ES-I3 (cell line): ENCODE measurements around the gene ATOH1.

Experiments used
- H3K36me3 ChIP-seq: 2 replicates; pipeline ENCODE4 v1.6.1; 2013; ENCODE audit warnings: mild to moderate bottlenecking, low read length, control low read depth, moderate library complexity; ENCODE audit not compliant: insufficient read depth
- H3K4me1 ChIP-seq: 2 replicates; pipeline ENCODE4 v1.6.1; 2013; ENCODE audit warnings: mild to moderate bottlenecking, control low read depth, low read length; ENCODE audit not compliant: insufficient read depth
- H3K9ac ChIP-seq: 2 replicates; pipeline ENCODE4 v1.6.1; 2013; ENCODE audit warnings: low read depth, mild to moderate bottlenecking, low read length, moderate library complexity
- H3K9me3 ChIP-seq: 2 replicates; pipeline ENCODE4 v1.6.1; 2013; ENCODE audit warnings: mild to moderate bottlenecking, low read length, moderate library complexity; ENCODE audit not compliant: control insufficient read depth, insufficient read depth

ATOH1 gene, protein sequence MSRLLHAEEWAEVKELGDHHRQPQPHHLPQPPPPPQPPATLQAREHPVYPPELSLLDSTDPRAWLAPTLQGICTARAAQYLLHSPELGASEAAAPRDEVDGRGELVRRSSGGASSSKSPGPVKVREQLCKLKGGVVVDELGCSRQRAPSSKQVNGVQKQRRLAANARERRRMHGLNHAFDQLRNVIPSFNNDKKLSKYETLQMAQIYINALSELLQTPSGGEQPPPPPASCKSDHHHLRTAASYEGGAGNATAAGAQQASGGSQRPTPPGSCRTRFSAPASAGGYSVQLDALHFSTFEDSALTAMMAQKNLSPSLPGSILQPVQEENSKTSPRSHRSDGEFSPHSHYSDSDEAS

DNA sequence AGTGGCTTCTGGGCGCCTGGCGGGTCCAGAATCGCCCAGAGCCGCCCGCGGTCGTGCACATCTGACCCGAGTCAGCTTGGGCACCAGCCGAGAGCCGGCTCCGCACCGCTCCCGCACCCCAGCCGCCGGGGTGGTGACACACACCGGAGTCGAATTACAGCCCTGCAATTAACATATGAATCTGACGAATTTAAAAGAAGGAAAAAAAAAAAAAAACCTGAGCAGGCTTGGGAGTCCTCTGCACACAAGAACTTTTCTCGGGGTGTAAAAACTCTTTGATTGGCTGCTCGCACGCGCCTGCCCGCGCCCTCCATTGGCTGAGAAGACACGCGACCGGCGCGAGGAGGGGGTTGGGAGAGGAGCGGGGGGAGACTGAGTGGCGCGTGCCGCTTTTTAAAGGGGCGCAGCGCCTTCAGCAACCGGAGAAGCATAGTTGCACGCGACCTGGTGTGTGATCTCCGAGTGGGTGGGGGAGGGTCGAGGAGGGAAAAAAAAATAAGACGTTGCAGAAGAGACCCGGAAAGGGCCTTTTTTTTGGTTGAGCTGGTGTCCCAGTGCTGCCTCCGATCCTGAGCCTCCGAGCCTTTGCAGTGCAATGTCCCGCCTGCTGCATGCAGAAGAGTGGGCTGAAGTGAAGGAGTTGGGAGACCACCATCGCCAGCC, at the start of gene ATOH1:
ATOH1 (plus strand) TSS at position 422 of the 663 bp plus-strand sequence; CDS start at position 596, 174 bp downstream.
- Histone ChIP-seq H3K36me3 (no peaks in the 10 kb centered on the region), H3K9ac (peak within 1 kb of the TSS; percentile 49), H3K9me3 (no peaks in the 10 kb centered on the region), H3K4me1 (peaks cover 6% of the 10 kb centered on the region)

DNA sequence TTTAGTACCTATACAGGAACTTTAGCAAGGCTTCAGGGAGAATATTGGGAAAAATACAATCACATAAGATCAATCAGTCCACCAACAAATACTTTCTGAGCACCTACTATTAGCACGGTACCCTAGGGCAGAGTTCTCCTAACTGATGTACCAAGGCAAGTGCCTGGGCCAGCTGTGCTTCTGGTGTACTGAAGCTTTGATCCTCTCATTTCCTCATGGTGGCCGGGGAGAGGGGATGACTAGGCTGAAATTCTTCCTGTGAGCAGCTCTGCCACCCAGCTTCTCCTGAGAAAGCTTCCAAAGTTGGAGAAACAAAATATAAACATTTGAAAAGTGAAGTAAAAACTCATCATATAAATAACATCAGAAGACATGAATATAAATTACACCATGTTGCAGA, 49.3 kb upstream of the ATOH1 start:
- Histone ChIP-seq H3K36me3 (no peaks in the 10 kb centered on the region), H3K4me1 (peaks cover 12% of the 10 kb centered on the region), H3K9me3 (no peaks in the 10 kb centered on the region), H3K9ac (no peak overlapping the region)

- no peak overlapping the region for H3K9ac ChIP-seq
- H3K4me1 ChIP-seq, result peaks cover 12% of the 10 kb centered on the region
- H3K9me3 ChIP-seq, result no peaks in the 10 kb centered on the region
- no peaks in the 10 kb centered on the region for H3K36me3 ChIP-seq
Observed at GRCh38 chr4:93780080-93780479, 48.5 kb upstream of the ATOH1 start.

DNA sequence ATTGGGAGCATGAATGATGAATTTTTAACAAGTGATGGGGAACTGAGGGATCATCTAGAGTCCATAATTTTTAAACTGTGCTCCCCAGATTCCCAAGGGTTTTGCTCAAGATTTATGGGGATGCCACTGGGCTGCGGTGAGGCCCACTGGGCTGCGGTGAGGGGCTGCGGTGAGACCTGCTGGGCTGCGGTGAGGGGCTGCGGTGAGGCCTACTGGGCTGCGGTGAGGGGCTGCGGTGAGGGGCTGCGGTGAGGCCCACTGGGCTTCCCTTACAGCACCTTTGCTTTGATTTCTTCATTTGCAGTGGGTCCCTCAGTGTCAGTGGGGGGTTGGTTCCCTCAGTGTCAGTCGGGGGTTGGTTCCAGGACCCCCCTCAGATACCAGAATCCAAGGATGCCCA, 47.4 kb upstream of the ATOH1 start:
- Histone ChIP-seq H3K36me3 (no peaks in the 10 kb centered on the region), H3K4me1 (peaks cover 19% of the 10 kb centered on the region), H3K9me3 (no peaks in the 10 kb centered on the region), H3K9ac (no peak overlapping the region)

DNA sequence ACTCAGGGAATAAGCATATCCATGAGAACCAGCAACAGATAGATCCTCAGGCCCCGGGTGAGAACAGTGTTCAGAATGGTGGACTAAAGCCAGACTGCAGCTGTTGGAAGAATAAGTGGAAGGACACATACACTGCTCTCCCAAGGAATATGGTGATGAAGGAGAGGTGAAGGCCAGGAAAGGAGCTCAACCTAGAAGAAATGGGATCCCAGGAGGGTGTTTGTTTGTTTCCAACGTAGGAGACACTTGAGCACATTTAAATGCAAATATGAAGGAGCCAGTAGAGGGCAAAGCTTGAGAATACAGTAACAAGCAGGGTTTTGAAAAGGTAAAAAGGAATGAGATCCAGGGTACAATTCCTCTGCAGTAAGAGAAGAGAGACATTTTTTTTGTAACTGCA, 42.4 kb upstream of the ATOH1 start:
- no peaks in the 10 kb centered on the region for H3K36me3 ChIP-seq
- H3K9me3 ChIP-seq, result no peaks in the 10 kb centered on the region
- peaks cover 10% of the 10 kb centered on the region for H3K4me1 ChIP-seq
- no peak overlapping the region for H3K9ac ChIP-seq

DNA sequence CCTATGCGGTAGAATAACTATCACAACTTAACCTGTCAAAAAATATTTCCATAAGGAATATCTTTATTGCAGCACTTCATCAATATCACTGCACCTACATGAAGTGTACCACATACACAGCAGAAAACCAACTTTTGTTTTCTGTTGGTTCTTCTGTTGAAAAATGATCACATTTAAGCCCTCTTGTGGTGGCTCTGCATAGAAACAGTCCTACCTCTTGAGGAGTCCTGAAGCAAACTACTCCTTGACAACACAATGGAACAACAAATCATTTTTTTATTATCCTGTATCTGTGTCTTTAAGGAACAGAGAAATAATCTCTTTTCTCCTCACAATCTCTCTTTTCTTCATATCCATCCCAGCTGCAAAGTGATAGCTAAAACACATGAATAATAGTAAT, 39.8 kb upstream of the ATOH1 start:
- H3K9me3 ChIP-seq, result no peaks in the 10 kb centered on the region
- no peaks in the 10 kb centered on the region for H3K36me3 ChIP-seq
- no peak overlapping the region for H3K9ac ChIP-seq
- peaks cover 10% of the 10 kb centered on the region for H3K4me1 ChIP-seq

DNA sequence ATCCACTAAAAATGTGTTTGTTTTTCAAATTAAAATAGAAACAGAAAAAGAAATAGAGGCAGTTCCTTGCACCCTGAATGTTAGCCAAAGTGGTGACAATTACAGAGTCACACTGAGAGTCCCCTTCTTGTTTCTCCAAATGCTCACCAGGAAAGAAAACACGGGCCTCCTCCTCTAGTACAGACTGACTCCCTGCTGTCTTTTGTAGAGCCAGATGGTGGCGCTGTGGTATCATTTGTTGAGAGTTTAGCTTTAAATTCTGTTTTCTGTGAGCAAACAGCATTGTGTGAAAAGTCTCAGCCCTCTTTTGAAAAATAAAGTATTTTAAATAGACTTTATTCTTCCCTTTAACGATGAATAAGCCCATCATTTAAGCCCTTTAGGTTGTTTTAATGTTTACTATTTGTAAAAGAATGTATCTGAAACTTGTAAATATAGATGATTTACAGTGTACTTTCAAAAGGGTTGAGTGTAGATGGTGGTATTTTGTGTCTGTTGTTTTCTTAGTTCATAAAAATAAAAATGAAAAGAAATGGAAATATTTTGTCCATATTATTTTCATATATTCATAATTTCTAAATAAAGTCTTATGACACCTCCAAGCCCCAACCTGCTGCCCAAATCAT, 36.9 kb upstream of the ATOH1 start:
- Histone ChIP-seq H3K9ac (no peak overlapping the region), H3K36me3 (no peaks in the 10 kb centered on the region), H3K4me1 (peaks cover 3% of the 10 kb centered on the region; the same call in 1 of the 2 replicates), H3K9me3 (no peaks in the 10 kb centered on the region)

- Histone ChIP-seq H3K4me1 (no peaks in the 10 kb centered on the region), H3K36me3 (no peaks in the 10 kb centered on the region), H3K9ac (no peak overlapping the region), H3K9me3 (no peaks in the 10 kb centered on the region)
Observed at GRCh38 chr4:93802045-93802444, 26.5 kb upstream of the ATOH1 start.

GRCh38 chr4:93809773-93810172, 18.8 kb upstream of the ATOH1 start:
- peaks cover 11% of the 10 kb centered on the region for H3K4me1 ChIP-seq
- no peaks in the 10 kb centered on the region for H3K9me3 ChIP-seq
- H3K36me3 ChIP-seq, result no peaks in the 10 kb centered on the region
- H3K9ac ChIP-seq, result no peak overlapping the region

DNA sequence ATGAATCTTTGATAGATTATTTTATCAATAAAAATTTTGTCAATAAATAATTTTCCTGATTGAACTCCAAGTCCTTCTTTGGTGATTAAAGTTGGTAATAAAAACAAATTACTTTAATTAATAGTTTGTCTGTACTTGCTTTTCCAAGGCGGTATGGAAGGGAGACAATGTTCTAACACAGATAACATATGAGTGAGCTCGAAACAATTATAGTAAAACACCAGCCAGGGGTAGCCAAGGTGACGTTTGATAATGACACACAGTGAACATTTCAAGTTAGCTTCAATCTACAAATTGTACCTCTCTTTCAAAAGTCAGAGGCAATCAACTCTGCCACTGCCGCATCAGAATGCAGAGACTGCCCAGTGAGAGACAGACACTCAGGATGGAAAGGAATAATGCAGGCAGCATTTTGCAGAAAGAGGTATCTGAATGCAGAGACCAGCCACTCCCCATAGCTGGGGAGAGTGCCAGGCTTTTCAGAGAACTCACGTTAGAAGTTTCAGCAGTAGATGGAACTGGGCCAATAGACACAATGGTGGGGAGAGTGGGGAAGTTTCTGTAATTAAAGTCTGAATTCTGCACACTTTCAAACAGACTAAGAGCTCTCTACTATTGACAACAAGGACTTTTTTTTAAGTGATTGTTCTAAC, 18.1 kb upstream of the ATOH1 start:
- Histone ChIP-seq H3K36me3 (no peaks in the 10 kb centered on the region), H3K4me1 (peaks cover 18% of the 10 kb centered on the region), H3K9ac (no peak overlapping the region), H3K9me3 (no peaks in the 10 kb centered on the region)

GRCh38 chr4:93813092-93813491, 15.5 kb upstream of the ATOH1 start:
- Histone ChIP-seq H3K9me3 (no peaks in the 10 kb centered on the region), H3K36me3 (no peaks in the 10 kb centered on the region), H3K4me1 (peaks cover 21% of the 10 kb centered on the region), H3K9ac (no peak overlapping the region)

DNA sequence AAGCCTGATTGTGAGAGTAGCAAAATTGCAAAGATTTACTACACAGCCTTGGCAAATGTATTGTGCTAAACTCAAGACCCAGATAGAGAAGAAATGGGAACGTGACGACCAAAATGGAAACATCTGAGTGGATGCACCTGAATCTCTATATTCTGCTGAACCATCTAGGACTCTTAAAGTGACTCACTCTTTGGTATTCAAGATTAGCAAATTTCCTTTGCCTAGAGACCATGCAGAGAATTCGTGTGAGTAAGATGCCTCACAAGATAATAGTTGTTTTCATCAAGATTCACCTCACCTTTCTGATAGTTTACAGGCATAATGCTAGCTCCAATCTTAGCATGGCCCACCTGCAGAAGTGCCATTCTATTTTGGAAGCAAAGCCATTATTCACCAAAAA, 14.4 kb upstream of the ATOH1 start:
- Histone ChIP-seq H3K4me1 (peaks cover 21% of the 10 kb centered on the region), H3K9ac (no peak overlapping the region; the same call in 1 of the 2 replicates), H3K36me3 (no peaks in the 10 kb centered on the region), H3K9me3 (no peaks in the 10 kb centered on the region)

- peaks cover 21% of the 10 kb centered on the region for H3K4me1 ChIP-seq
- H3K9ac ChIP-seq, result no peak overlapping the region; the same call in 1 of the 2 replicates
- no peaks in the 10 kb centered on the region for H3K36me3 ChIP-seq
- H3K9me3 ChIP-seq, result no peaks in the 10 kb centered on the region
Observed at GRCh38 chr4:93814722-93815121, 13.8 kb upstream of the ATOH1 start.

DNA sequence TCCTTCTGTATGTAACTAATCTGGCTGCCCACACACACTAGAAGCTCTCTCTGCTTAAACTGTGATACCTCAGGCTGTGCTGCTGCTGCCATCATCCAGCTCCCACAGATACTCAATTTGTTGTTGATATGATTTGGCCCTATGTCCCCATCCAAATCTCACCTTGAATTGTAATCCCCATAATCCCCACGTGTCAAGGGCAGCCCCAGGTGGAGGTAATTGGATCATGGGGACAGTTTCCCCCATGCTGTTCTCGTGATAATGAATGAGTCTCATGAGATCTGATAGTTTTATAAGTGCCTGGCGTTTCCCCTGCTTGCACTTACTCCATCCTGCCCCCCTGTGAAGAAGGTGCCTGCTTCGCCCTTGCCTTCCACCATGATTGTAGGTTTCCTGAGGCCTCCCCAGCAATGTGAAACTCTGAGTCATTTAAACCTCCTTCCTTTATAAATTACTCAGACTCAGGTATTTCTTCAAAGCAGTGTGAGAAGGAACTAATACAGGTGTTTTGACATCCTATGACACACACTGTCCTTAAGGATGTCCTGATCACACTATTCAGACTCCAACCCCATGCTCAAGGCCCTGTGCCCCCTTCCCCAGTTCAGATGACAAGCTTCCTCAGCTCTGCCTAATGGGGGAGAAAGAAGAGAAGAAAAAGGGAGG, 2.9 kb upstream of the ATOH1 start:
- Histone ChIP-seq H3K9me3 (no peaks in the 10 kb centered on the region), H3K4me1 (no peaks in the 10 kb centered on the region; the same call in none of the 2 replicates), H3K9ac (no peak overlapping the region), H3K36me3 (no peaks in the 10 kb centered on the region)
